BLaER1 treated with 17β-estradiol and CSF1 and Interleukin-3, amounts not matched to agents 10 nM and 100 nM (cell line): ENCODE data around the gene PLPPR2.
"Not testable (repeated sequence)": the region's sequence is repeated elsewhere in the genome, so short reads cannot be mapped to it uniquely, and the experiment has no call there.

Experiments used
- H3K27ac ChIP-seq, 11 experiments: shearing (Covaris generic); formaldehyde crosslinking; 2 replicates each; pipeline ENCODE4 v1.8.1; 2022
- H3K27me3 ChIP-seq, 11 experiments: shearing (Covaris generic); formaldehyde crosslinking; 2 replicates each; pipeline ENCODE4 v1.8.1; 2022
- H3K36me3 ChIP-seq, 11 experiments: shearing (Covaris generic); formaldehyde crosslinking; 2 replicates each; pipeline ENCODE4 v1.8.1; 2022
- H3K4me1 ChIP-seq, 10 experiments: shearing (Covaris generic); formaldehyde crosslinking; 2 replicates each; pipeline ENCODE4 v1.8.1; 2022
- H3K4me2 ChIP-seq, 11 experiments: shearing (Covaris generic); formaldehyde crosslinking; 2 replicates each; pipeline ENCODE4 v1.8.1; 2022
- H3K4me3 ChIP-seq, 10 experiments: shearing (Covaris generic); formaldehyde crosslinking; 2 replicates each; pipeline ENCODE4 v1.8.1; 2022
- H3K9ac ChIP-seq, 11 experiments: shearing (Covaris generic); formaldehyde crosslinking; 2 replicates each; pipeline ENCODE4 v1.8.1; 2022
- H3K9me3 ChIP-seq, 11 experiments: shearing (Covaris generic); formaldehyde crosslinking; replicated peaks in 1 of 11; 2 replicates each; pipeline ENCODE4 v1.8.1; 2022
- H4K20me1 ChIP-seq, 11 experiments: shearing (Covaris generic); formaldehyde crosslinking; 2 replicates each; pipeline ENCODE4 v1.8.1; 2022
- Cebpa-rat ChIP-seq, 11 experiments: shearing (Covaris generic); IDR thresholded peaks; 2 replicates each; pipeline ENCODE4 v1.8.1; 2022

The PLPPR2 gene

GRCh38 chr19:11335449-11336146, 19.6 kb upstream of the PLPPR2 start:
- Histone ChIP-seq H3K27ac (peak overlapping the region in 2 of 11 experiments; percentile 13 to 87; a peak in 2 of 22 replicates), H4K20me1 (peaks cover 0 to 18% (median 0%) of the 10 kb centered on the region in 11 experiments; a peak in 4 of 22 replicates), H3K9me3 (peaks cover 0 to 21% (median 12%) of the 10 kb centered on the region in 11 experiments; a peak in 14 of 22 replicates), H3K9ac (no peak overlapping the region; a peak in 1 of 22 replicates), H3K36me3 (peaks cover 21 to 79% (median 64%) of the 10 kb centered on the region in 11 experiments), H3K27me3 (no peaks in the 10 kb centered on the region), H3K4me3 (0 out of 20 replicates have a peak overlapping the region, but pooled peaks of 1 of the 10 experiments have one; percentile 98), H3K4me2 (peak overlapping the region in 3 of 11 experiments; percentile 99; a peak in 5 of 22 replicates), H3K4me1 (peaks cover 34 to 75% (median 36%) of the 10 kb centered on the region in 10 experiments)
- TF ChIP-seq Cebpa-rat (IDR thresholded peaks at IDR 0.05) = no peak

GRCh38 chr19:11337080-11337479, 18.2 kb upstream of the PLPPR2 start:
- H4K20me1 ChIP-seq = peaks cover 0 to 18% (median 0%) of the 10 kb centered on the region in 11 experiments; a peak in 4 of 22 replicates
- peak overlapping the region in 7 of 11 experiments; percentile 47 to 90 (median 83); a peak in 15 of 22 replicates for H3K27ac ChIP-seq
- peak overlapping the region in 8 of 10 experiments; percentile 7 to 98 (median 89); a peak in 12 of 20 replicates for H3K4me3 ChIP-seq
- peak overlapping the region; percentile 95 to 99 (median 98) for H3K4me2 ChIP-seq
- peaks cover 34 to 61% (median 35%) of the 10 kb centered on the region in 10 experiments for H3K4me1 ChIP-seq
- H3K9me3 ChIP-seq = peaks cover 0 to 27% (median 13%) of the 10 kb centered on the region in 11 experiments; a peak in 14 of 22 replicates
- H3K9ac ChIP-seq = peak overlapping the region in 10 of 11 experiments; percentile 1 to 90 (median 80); a peak in 14 of 22 replicates
- peaks cover 21 to 74% (median 60%) of the 10 kb centered on the region in 11 experiments for H3K36me3 ChIP-seq
- H3K27me3 ChIP-seq = no peaks in the 10 kb centered on the region
- no peak for TF ChIP-seq Cebpa-rat (IDR thresholded peaks at IDR 0.05)

GRCh38 chr19:11338121-11338520, 17.1 kb upstream of the PLPPR2 start:
- peak overlapping the region in 9 of 10 experiments; percentile 69 to 98 (median 88); a peak in 17 of 20 replicates for H3K4me3 ChIP-seq

GRCh38 chr19:11338569-11339253, 16.5 kb upstream of the PLPPR2 start:
- H3K9ac ChIP-seq = peak overlapping the region; percentile 78 to 90 (median 83)
- H4K20me1 ChIP-seq = peaks cover 0 to 18% (median 0%) of the 10 kb centered on the region in 11 experiments; a peak in 4 of 22 replicates
- TF ChIP-seq Cebpa-rat (IDR thresholded peaks at IDR 0.05) = no peak
- peak overlapping the region; percentile 66 to 98 (median 86) for H3K4me3 ChIP-seq
- peaks cover 25 to 71% (median 50%) of the 10 kb centered on the region in 11 experiments for H3K36me3 ChIP-seq
- H3K27ac ChIP-seq = peak overlapping the region; percentile 46 to 90 (median 75); a peak in 21 of 22 replicates
- H3K4me1 ChIP-seq = peaks cover 34 to 68% (median 46%) of the 10 kb centered on the region in 10 experiments
- no peaks in the 10 kb centered on the region for H3K27me3 ChIP-seq
- peak overlapping the region; percentile 95 to 99 (median 98) for H3K4me2 ChIP-seq
- H3K9me3 ChIP-seq = peaks cover 0 to 27% (median 13%) of the 10 kb centered on the region in 11 experiments; a peak in 14 of 22 replicates

More at GRCh38 chr19:11338121-11338520, 17.1 kb upstream of the PLPPR2 start:
- Histone ChIP-seq H3K36me3 (peaks cover 25 to 74% (median 56%) of the 10 kb centered on the region in 11 experiments), H3K27me3 (no peaks in the 10 kb centered on the region), H3K9me3 (peaks cover 0 to 27% (median 13%) of the 10 kb centered on the region in 11 experiments; a peak in 14 of 22 replicates), H3K4me1 (peaks cover 34 to 67% (median 40%) of the 10 kb centered on the region in 10 experiments), H3K9ac (peak overlapping the region; percentile 78 to 90 (median 83); a peak in 19 of 22 replicates), H3K4me2 (peak overlapping the region; percentile 95 to 99 (median 98)), H4K20me1 (peaks cover 0 to 18% (median 0%) of the 10 kb centered on the region in 11 experiments; a peak in 4 of 22 replicates), H3K27ac (peak overlapping the region in 10 of 11 experiments; percentile 59 to 90 (median 79); a peak in 16 of 22 replicates)
- TF ChIP-seq Cebpa-rat (IDR thresholded peaks at IDR 0.05) = no peak

- Histone ChIP-seq H3K36me3 (peaks cover 23 to 64% (median 42%) of the 10 kb centered on the region in 11 experiments), H3K4me3 (peak within 1 kb of the TSS; percentile 66 to 98 (median 86)), H3K4me2 (peak within 1 kb of the TSS; percentile 95 to 99 (median 98)), H3K4me1 (peaks cover 39 to 68% (median 54%) of the 10 kb centered on the region in 10 experiments), H3K9me3 (peaks cover 0 to 27% (median 13%) of the 10 kb centered on the region in 11 experiments; a peak in 14 of 22 replicates), H3K27me3 (no peaks in the 10 kb centered on the region), H4K20me1 (peaks cover 0 to 14% (median 0%) of the 10 kb centered on the region in 11 experiments; a peak in 3 of 22 replicates), H3K9ac (peak within 1 kb of the TSS; percentile 78 to 90 (median 83)), H3K27ac (peak within 1 kb of the TSS; percentile 46 to 90 (median 75); a peak in 21 of 22 replicates)
- no peak for TF ChIP-seq Cebpa-rat (IDR thresholded peaks at IDR 0.05)
Measured at GRCh38 chr19:11339254-11340098, 15.8 kb upstream of the PLPPR2 start, which contains the start of gene RAB3D. Gene RAB3D (minus strand): TSS chr19:11339657. CDS start chr19:11337399, 2,258 bp downstream.

- Histone ChIP-seq H3K4me2 (peak overlapping the region; percentile 73 to 99 (median 97)), H3K4me3 (peak overlapping the region in 9 of 10 experiments; percentile 66 to 98 (median 85); a peak in 18 of 20 replicates), H3K4me1 (peaks cover 45 to 73% (median 60%) of the 10 kb centered on the region in 10 experiments), H3K27ac (peak overlapping the region in 9 of 11 experiments; percentile 43 to 90 (median 83); a peak in 16 of 22 replicates), H4K20me1 (peaks cover 0 to 13% (median 0%) of the 10 kb centered on the region in 11 experiments; a peak in 2 of 22 replicates), H3K36me3 (peaks cover 17 to 58% (median 36%) of the 10 kb centered on the region in 11 experiments), H3K9ac (peak overlapping the region; percentile 78 to 90 (median 83); a peak in 19 of 22 replicates), H3K9me3 (peaks cover 0 to 21% (median 9%) of the 10 kb centered on the region in 11 experiments; a peak in 14 of 22 replicates)
- H3K27me3 ChIP-seq = not testable (repeated sequence)
Measured at GRCh38 chr19:11340099-11340467, 15.1 kb upstream of the PLPPR2 start.

- Histone ChIP-seq H3K27me3 (no peaks in the 10 kb centered on the region), H3K4me1 (peaks cover 54 to 69% (median 65%) of the 10 kb centered on the region in 10 experiments), H3K4me3 (no peak overlapping the region), H3K36me3 (peaks cover 0 to 35% (median 15%) of the 10 kb centered on the region in 11 experiments; a peak in 19 of 22 replicates), H3K27ac (peak overlapping the region in 4 of 11 experiments; percentile 6 to 63 (median 50); a peak in 3 of 22 replicates), H3K4me2 (peak overlapping the region in 1 of 11 experiments; percentile 91; a peak in 2 of 22 replicates), H4K20me1 (peaks cover 0 to 6% (median 0%) of the 10 kb centered on the region in 11 experiments; a peak in 1 of 22 replicates), H3K9ac (no peak overlapping the region), H3K9me3 (peaks cover 0 to 6% (median 0%) of the 10 kb centered on the region in 11 experiments; a peak in 5 of 22 replicates)
- TF ChIP-seq Cebpa-rat (IDR thresholded peaks at IDR 0.05) = no peak
Measured at GRCh38 chr19:11342429-11342828, 12.8 kb upstream of the PLPPR2 start.
